ENCODE measurements around the gene CD200. TPM values are rescaled to one million over a fixed set of nuclear protein-coding genes. Genes with fewer than 3 reads are reported as not detected.

CD200 gene
- total and polyA plus RNA-seq, 9 of the 15 experiments (the other 6 are each of a cell fraction or from before 2014, with no cell fraction given), result 0.13 TPM; not detected in 8

- Histone ChIP-seq H3K27me3 (ENCODE audit: control insufficient read depth in 2 of 2, insufficient read depth in 2 of 2, low read length in 2 of 2) (no peaks in the 10 kb centered on the region), H3K27ac (ENCODE audit: extremely low read depth, low read depth, low read length) (no peak overlapping the region), H3K4me2 (ENCODE audit: insufficient read depth, low read length) (no peak overlapping the region), H3K4me3 (no peak overlapping the region), H3K36me3 (ENCODE audit: control insufficient read depth, insufficient read depth, low read length) (no peaks in the 10 kb centered on the region), H3K4me1 (replicated peaks in 1 of 2; ENCODE audit: control insufficient read depth in 2 of 2, insufficient read depth in 2 of 2, low read length in 2 of 2) (no peaks in the 10 kb centered on the region), H3K79me2 (ENCODE audit: control insufficient read depth, insufficient read depth, low read length) (no peaks in the 10 kb centered on the region), H3K9ac (ENCODE audit: insufficient read depth in 1 of 2, low read depth in 2 of 2, low read length in 2 of 2) (no peak overlapping the region), H2AFZ (ENCODE audit: low read depth, low read length) (no peak overlapping the region), H3K9me3 (replicated peaks; ENCODE audit: control insufficient read depth, insufficient read depth, low read depth, low read length) (no peaks in the 10 kb centered on the region), H4K20me1 (replicated peaks; ENCODE audit: control insufficient read depth, insufficient read depth, low read length) (no peaks in the 10 kb centered on the region), H3K9me1 (ENCODE audit: control insufficient read depth, insufficient read depth, low read length) (no peaks in the 10 kb centered on the region)
- intact Hi-C loops (cut with micrococcal nuclease), result no loop called here
- CTCF ChIA-PET (ENCODE audit: low intra/inter-chr PET ratio), result no interaction called here
- BruUV-seq (replicated peaks), result no TSS peak
- POLR2A ChIA-PET, result interaction anchor here (0.7 kb wide), 1 partner anchor 235 kb away, joined by 4 read pairs; no protein-coding TSS in a partner anchor
- no peak for DNase-seq (ENCODE audit: extremely low read depth in 1 of 4, low spot score in 3 of 4)
- in situ Hi-C loops (cut with MboI), result no loop called here
- FAIRE-seq, result no peak
- WGBS (ENCODE audit: insufficient coverage, low coverage, missing lambda C conversion rate), result 0% methylated on average over 3 of the region's 3 CpGs
- ATAC-seq, result no peak
- TF ChIP-seq POLR2H (tag; IDR thresholded peaks at IDR 0.05; ENCODE audit: low read depth) (no peak), ZBTB2 (IDR thresholded peaks at IDR 0.05) (no peak), MIER1 (IDR thresholded peaks at IDR 0.05; ENCODE audit: low read depth) (no peak), ZNF280B (CRISPR knock-in tag; IDR thresholded peaks at IDR 0.05) (no peak), E2F5 (CRISPR knock-in tag; IDR thresholded peaks at IDR 0.05) (no peak), U2AF2 (optimal IDR thresholded peaks at IDR 0.05; ENCODE audit: low read depth, low read length) (no peak), ETV5 (CRISPR knock-in tag; IDR thresholded peaks at IDR 0.05; ENCODE audit: low read depth) (no peak), EP300 (IDR thresholded peaks at IDR 0.05; ENCODE audit: low read length) (no peak), FUS (optimal IDR thresholded peaks at IDR 0.05; ENCODE audit: low read depth, low read length) (no peak), KAT2B (IDR thresholded peaks at IDR 0.05; ENCODE audit: low read depth, low read length) (no peak), DDX20 (tag; IDR thresholded peaks at IDR 0.05; ENCODE audit: low read depth) (no peak), CBX1 (IDR thresholded peaks at IDR 0.05; ENCODE audit: low read depth) (no peak), TRIM25 (IDR thresholded peaks at IDR 0.05; ENCODE audit: borderline replicate concordance) (no peak), UBTF (IDR thresholded peaks at IDR 0.05; ENCODE audit: borderline replicate concordance in 1 of 2, low read depth in 2 of 2, low read length in 2 of 2) (no peak)
Measured at GRCh38 chr3:112346491-112347122, 13.7 kb downstream of the CD200 start.

All from K562 (cell line).